B cell (primary cell): Measurements from ENCODE around the gene EXT2. TPM values are rescaled to one million over a fixed set of nuclear protein-coding genes. Genes with fewer than 3 reads are reported as not detected.

Experiments
- ATAC-seq: fragments of 200-7000 bp; cut with Tn5 transposase; one replicate; pipeline ENCODE4 v1.10.0; 2021; ENCODE audit warnings: low read depth, mild to moderate bottlenecking, moderate number of reproducible peaks, moderate library complexity
- CTCF ChIA-PET: fragments of 350-600 bp; sonication (Branson Sonifier 250); formaldehyde crosslinking; loops from one replicate; lab custom pipeline; 2021; ENCODE audit warnings: antibody characterized with exemption, inconsistent platforms; lab: Charles Lee
- POLR2A ChIA-PET: fragments of 350-600 bp; sonication (Branson Sonifier 250); formaldehyde crosslinking; loops from one replicate; lab custom pipeline; 2021; ENCODE audit warnings: antibody characterized with exemption; lab: Charles Lee
- DNase-seq: peaks from one replicate; pipeline ENCODE4 v3.0.0; 2013
- H2AFZ ChIP-seq: 2 replicates; pipeline ENCODE4 v1.6.1; 2012; ENCODE audit warnings: mild to moderate bottlenecking, low read depth, low read length; ENCODE audit not compliant: insufficient read depth, poor library complexity, severe bottlenecking
- H3K27ac ChIP-seq, 2 donors: 1 replicate in 1 of 2; 2 replicates in 1 of 2; pipeline ENCODE4 v1.5.1; 2012 to 2013; ENCODE audit warnings: low read length in 2 of 2, mild to moderate bottlenecking in 2 of 2, moderate library complexity in 1 of 2
- H3K27me3 ChIP-seq, 4 experiments: fragments of 200-600 bp in 1 of 4; sonication (generic) in 1 of 4; replicated peaks in 1 of 4; 1 replicate in 2 of 4; 2 replicates in 2 of 4; pipeline versions ENCODE4 v1.6.1 to v1.7.0; 2013 to 2016; ENCODE audit warnings: low read length in 3 of 4, mild to moderate bottlenecking in 2 of 4, mixed read lengths in 1 of 4, moderate library complexity in 1 of 4; ENCODE audit not compliant: insufficient read depth in 4 of 4, control insufficient read depth in 3 of 4; ENCODE audit errors: control extremely low read depth in 1 of 4
- H3K36me3 ChIP-seq, 2 experiments: replicated peaks in 1 of 2; 1 replicate in 1 of 2; 2 replicates in 1 of 2; pipeline versions ENCODE4 v1.6.1 to v1.7.1; 2013; ENCODE audit warnings: low read length in 1 of 2; ENCODE audit not compliant: insufficient read depth in 2 of 2, control insufficient read depth in 1 of 2; ENCODE audit errors: control extremely low read depth in 1 of 2, extremely low read depth in 1 of 2
- H3K4me1 ChIP-seq, 2 donors: fragments of 200-600 bp in 1 of 2; sonication (generic) in 1 of 2; 1 replicate in 1 of 2; 2 replicates in 1 of 2; pipeline versions ENCODE4 v1.5.1 to v1.6.1; 2013 to 2017; ENCODE audit warnings: low read length in 2 of 2; ENCODE audit not compliant: control insufficient read depth in 2 of 2, insufficient read depth in 2 of 2
- H3K4me2 ChIP-seq: replicated peaks from 2 replicates; pipeline ENCODE3; 2012; ENCODE audit warnings: mild to moderate bottlenecking, low read depth, low read length; ENCODE audit not compliant: poor library complexity, severe bottlenecking
- H3K4me3 ChIP-seq, 5 experiments: fragments of 200-600 bp in 1 of 5; sonication (generic) in 1 of 5; 1 replicate in 3 of 5; 2 replicates in 2 of 5; pipeline versions ENCODE4 v1.5.1 to v1.7.0; 2011 to 2016; ENCODE audit warnings: low read length in 4 of 5, mild to moderate bottlenecking in 4 of 5, low read depth in 2 of 5, control low read depth in 1 of 5, moderate library complexity in 1 of 5; ENCODE audit not compliant: insufficient read depth in 1 of 5; ENCODE audit errors: control extremely low read depth in 1 of 5, extremely low read depth in 1 of 5
- H3K79me2 ChIP-seq: fragments of 200-600 bp; sonication (generic); one replicate; pipeline ENCODE4 v1.6.0; 2016; ENCODE audit warnings: low read length; ENCODE audit not compliant: control insufficient read depth, insufficient read depth
- H3K9ac ChIP-seq: fragments of 200-600 bp; sonication (generic); 2 replicates; pipeline ENCODE4 v1.6.1; 2017; ENCODE audit warnings: mild to moderate bottlenecking, low read length, moderate library complexity
- H3K9me3 ChIP-seq, 3 donors: one replicate each; pipeline versions ENCODE4 v1.6.1 to v1.7.1; 2013; ENCODE audit warnings: low read length in 2 of 3; ENCODE audit not compliant: control insufficient read depth in 2 of 3, insufficient read depth in 1 of 3; ENCODE audit errors: control extremely low read depth in 1 of 3
- H4K20me1 ChIP-seq: 2 replicates; pipeline ENCODE4 v1.6.0; 2012; ENCODE audit warnings: mild to moderate bottlenecking, low read length; ENCODE audit not compliant: insufficient read depth, control insufficient read depth, poor library complexity, severe bottlenecking
- H3K27ac Mint-ChIP-seq: one replicate; pipeline ENCODE4 v1.8.0; 2021; ENCODE audit warnings: mixed read lengths
- H3K27me3 Mint-ChIP-seq: one replicate; pipeline ENCODE4 v1.8.0; 2021; ENCODE audit warnings: mixed read lengths
- H3K4me1 Mint-ChIP-seq: one replicate; pipeline ENCODE4 v1.8.0; 2021; ENCODE audit warnings: mixed read lengths
- H3K4me3 Mint-ChIP-seq: one replicate; pipeline ENCODE4 v1.8.0; 2021; ENCODE audit warnings: mixed read lengths
- H3K9me3 Mint-ChIP-seq: one replicate; pipeline ENCODE4 v1.8.0; 2022; ENCODE audit warnings: mixed read lengths; ENCODE audit not compliant: insufficient read depth
- CTCF ChIP-seq: fragments of 200-600 bp; IDR thresholded peaks from one replicate; pipeline ENCODE4 v1.8.0; 2022; ENCODE audit warnings: antibody characterized with exemption, mild to moderate bottlenecking
- EZH2 ChIP-seq: IDR thresholded peaks from 2 replicates; pipeline ENCODE4 v1.6.1; 2012; ENCODE audit warnings: borderline replicate concordance, low read depth, mild to moderate bottlenecking, moderate library complexity, low read length; ENCODE audit not compliant: insufficient read depth, poor library complexity, severe bottlenecking
- WGBS: methylation state at CpG from one replicate; pipeline ENCODE4 v1.1.5; 2013; ENCODE audit warnings: missing lambda C conversion rate; ENCODE audit not compliant: insufficient coverage; 5-methylcytosine and 5-hydroxymethylcytosine counted together
- intact Hi-C: fragments of 100-400 bp; cut with micrococcal nuclease; formaldehyde crosslinking; loops from one replicate; pipeline ENCODE4 v1.10.0; 2022
- polyA plus RNA-seq: library from polyadenylated mRNA; depleted of rRNA; stranded (reverse); fragments of >200 nt; gene quantifications from 2 replicates; pipeline ENCODE4 v1.2.3, GENCODE V29; 2012
- total RNA-seq, 2 donors: library from RNA; stranded (reverse); fragments of 120-200 nt in 1 of 2; gene quantifications; 1 replicate in 1 of 2; 2 replicates in 1 of 2; pipeline versions ENCODE4 v1.2.3 to v1.2.4, GENCODE V29; 2013 to 2022

Gene EXT2
- total and polyA plus RNA-seq, 2 donors (not counting 1 experiment from before 2014, with no cell fraction given) = 11.0 to 27.8 TPM

GRCh38 chr11:44162004-44162403 lies 66.5 kb downstream of the EXT2 start:
- Histone ChIP-seq H3K79me2 (peaks cover 4% of the 10 kb centered on the region), H3K36me3 (peaks cover 0 to 5% of the 10 kb centered on the region in 2 experiments), H3K27me3 (no peaks in the 10 kb centered on the region), H4K20me1 (peaks cover 5% of the 10 kb centered on the region), H3K4me3 (no peak overlapping the region), H3K9ac (no peak overlapping the region), H3K9me3 (peaks cover 0 to 12% (median 0%) of the 10 kb centered on the region in 3 donors), H3K4me1 (peaks cover 4 to 6% of the 10 kb centered on the region in 2 donors), H2AFZ (no peak overlapping the region), H3K4me2 (no peak overlapping the region), H3K27ac (no peak overlapping the region)
- intact Hi-C loops = no loop called here
- no peak for TF ChIP-seq EZH2
- ATAC-seq (no peak), DNase-seq (no peak)
- CTCF ChIA-PET = no interaction called here
- no peaks in the 10 kb centered on the region for H3K9me3 Mint-ChIP-seq
- H3K27ac Mint-ChIP-seq = no peak overlapping the region
- no peaks in the 10 kb centered on the region for H3K27me3 Mint-ChIP-seq
- POLR2A ChIA-PET = no interaction called here
- H3K4me3 Mint-ChIP-seq = no peak overlapping the region
- 86% methylated on average over 1 of the region's 1 CpG for WGBS
- peaks cover 27% of the 10 kb centered on the region for H3K4me1 Mint-ChIP-seq

- H3K9ac ChIP-seq = no peak overlapping the region
- Mint-ChIP-seq H3K4me1 (peaks cover 27% of the 10 kb centered on the region), H3K27me3 (no peaks in the 10 kb centered on the region), H3K27ac (no peak overlapping the region), H3K9me3 (no peaks in the 10 kb centered on the region), H3K4me3 (no peak overlapping the region)
- no peak overlapping the region for H3K4me3 ChIP-seq
- peaks cover 0 to 3% of the 10 kb centered on the region in 2 experiments for H3K36me3 ChIP-seq
- ATAC-seq = no peak
- CTCF ChIA-PET = no interaction called here
- no peak overlapping the region for H2AFZ ChIP-seq
- peaks cover 4% of the 10 kb centered on the region for H3K79me2 ChIP-seq
- WGBS = no CpG with 5 or more reads among the region's 2 CpGs
- TF ChIP-seq CTCF = no peak
- TF ChIP-seq EZH2 = no peak
- intact Hi-C loops = no loop called here
- H3K27me3 ChIP-seq = no peaks in the 10 kb centered on the region
- peaks cover 5% of the 10 kb centered on the region for H4K20me1 ChIP-seq
- no peak for DNase-seq
- POLR2A ChIA-PET = no interaction called here
- H3K4me2 ChIP-seq = no peak overlapping the region
- H3K4me1 ChIP-seq = peaks cover 4 to 6% of the 10 kb centered on the region in 2 donors
- no peak overlapping the region for H3K27ac ChIP-seq
- peaks cover 0 to 5% (median 0%) of the 10 kb centered on the region in 3 donors for H3K9me3 ChIP-seq
Measured at GRCh38 chr11:44162662-44163061, 67.2 kb downstream of the EXT2 start.
